K562 (cell line): ENCODE measurements around the gene PPAN. TPM values are rescaled to one million over a fixed set of nuclear protein-coding genes. Genes with fewer than 3 reads are reported as not detected.

Experiments
- ATF3 ChIP-seq, 2 experiments: fragments of 450-650 bp in 1 of 2; sonication (generic) in 1 of 2; formaldehyde crosslinking in 1 of 2; IDR thresholded peaks in 1 of 2; conservative IDR thresholded peaks in 1 of 2; 2 replicates each; pipeline versions ENCODE4 v1.6.1 to v1.8.1; 2016 to 2023; ENCODE audit warnings: mild to moderate bottlenecking in 2 of 2, moderate library complexity in 2 of 2, inconsistent platforms in 1 of 2, missing genetic modification reagents in 1 of 2
- CBX1 ChIP-seq: sonication (generic); IDR thresholded peaks from 2 replicates; pipeline ENCODE4 v1.6.1; 2016; ENCODE audit warnings: antibody characterized with exemption, low read depth, mild to moderate bottlenecking
- ELF2 ChIP-seq: fragments of 250-450 bp; sonication (Bioruptor Pico); IDR thresholded peaks from 2 replicates; pipeline ENCODE4 v1.5.0; 2021; ENCODE audit warnings: mild to moderate bottlenecking
- EP400 ChIP-seq: fragments of 450-650 bp; IDR thresholded peaks from 2 replicates; pipeline ENCODE4 v1.6.1; 2017; ENCODE audit warnings: antibody characterized with exemption, mild to moderate bottlenecking, moderate library complexity
- FIP1L1 ChIP-seq: fragments of 200-400 bp; formaldehyde crosslinking; IDR thresholded peaks from 2 replicates; pipeline ENCODE4 v1.6.1; 2018; ENCODE audit warnings: mild to moderate bottlenecking, low read depth, low read length; ENCODE audit not compliant: poor library complexity, severe bottlenecking
- FOXJ3 ChIP-seq: sonication (generic); formaldehyde crosslinking; IDR thresholded peaks from 2 replicates; pipeline ENCODE4 v1.4.0; 2020; ENCODE audit warnings: mild to moderate bottlenecking, missing genetic modification reagents
- FUS ChIP-seq: fragments of 200-400 bp; formaldehyde crosslinking; optimal IDR thresholded peaks from 2 replicates; pipeline ENCODE3; 2017; ENCODE audit warnings: low read depth, low read length
- HNRNPL ChIP-seq: fragments of 200-400 bp; formaldehyde crosslinking; IDR thresholded peaks from 2 replicates; pipeline ENCODE4 v1.6.1; 2017; ENCODE audit warnings: low read depth, mild to moderate bottlenecking, low read length
- KAT2B ChIP-seq: IDR thresholded peaks from one replicate; pipeline ENCODE4 v1.6.1; 2012; ENCODE audit warnings: low read depth, mild to moderate bottlenecking, control low read depth, inconsistent platforms, low read length, moderate library complexity
- KLF1 ChIP-seq: fragments of 450-650 bp; IDR thresholded peaks from 2 replicates; pipeline ENCODE4 v1.6.1; 2016; ENCODE audit warnings: missing genetic modification characterization, missing compliant biosample characterization
- NFXL1 ChIP-seq: fragments of 450-650 bp; formaldehyde crosslinking; IDR thresholded peaks from 2 replicates; pipeline ENCODE4 v1.4.0; 2021; ENCODE audit warnings: mild to moderate bottlenecking
- NUFIP1 ChIP-seq: fragments of 450-650 bp; IDR thresholded peaks from 2 replicates; pipeline ENCODE4 v1.6.1; 2018; ENCODE audit not compliant: partially characterized antibody
- PPARD ChIP-seq: fragments of 250-450 bp; sonication (Bioruptor Pico); IDR thresholded peaks from 2 replicates; pipeline ENCODE4 v1.8.0; 2022; ENCODE audit warnings: inconsistent platforms, mild to moderate bottlenecking, moderate library complexity
- RFX5 ChIP-seq: IDR thresholded peaks from 2 replicates; pipeline ENCODE4 v1.6.1; 2011; ENCODE audit warnings: low read depth, mild to moderate bottlenecking, improper control_type of control experiment, low read length
- SMARCA4 ChIP-seq: fragments of 450-650 bp; IDR thresholded peaks from 2 replicates; pipeline ENCODE4 v1.6.1; 2016
- STAG1 ChIP-seq: sonication (generic); formaldehyde crosslinking; IDR thresholded peaks from 2 replicates; pipeline ENCODE4 v1.5.0; 2020; ENCODE audit warnings: missing genetic modification reagents, borderline replicate concordance
- TCFL5 ChIP-seq: fragments of 250-450 bp; sonication (Bioruptor Pico); conservative IDR thresholded peaks from 2 replicates; pipeline ENCODE4 v1.6.1; 2021; ENCODE audit warnings: mild to moderate bottlenecking, moderate library complexity, matching md5 sums
- ZBTB49 ChIP-seq: sonication (generic); formaldehyde crosslinking; IDR thresholded peaks from 2 replicates; pipeline ENCODE4 v1.8.0; 2022; ENCODE audit warnings: missing genetic modification reagents, mild to moderate bottlenecking, borderline replicate concordance
- ZBTB8A ChIP-seq: fragments of 450-650 bp; IDR thresholded peaks from 2 replicates; pipeline ENCODE4 v1.6.1; 2018; ENCODE audit warnings: mild to moderate bottlenecking, moderate library complexity; ENCODE audit not compliant: partially characterized antibody
- ZEB2 ChIP-seq: fragments of 450-650 bp; IDR thresholded peaks from 2 replicates; pipeline ENCODE4 v1.6.1; 2016
- ZNF280B ChIP-seq: fragments of 250-450 bp; sonication (Bioruptor Pico); IDR thresholded peaks from 2 replicates; pipeline ENCODE4 v1.5.1; 2021; ENCODE audit warnings: mild to moderate bottlenecking
- ZNF3 ChIP-seq: fragments of 250-450 bp; sonication (Bioruptor Pico); IDR thresholded peaks from 2 replicates; pipeline ENCODE4 v1.5.0; 2021; ENCODE audit warnings: mild to moderate bottlenecking, moderate library complexity
- ZNF395 ChIP-seq: fragments of 200-800 bp; sonication (Bioruptor generic); IDR thresholded peaks from 2 replicates; pipeline ENCODE4 v1.6.1; 2017; ENCODE audit warnings: missing genetic modification characterization, missing compliant biosample characterization
- polyA plus RNA-seq, 8 experiments: library from polyadenylated mRNA; depleted of rRNA in 4 of 8; stranded (reverse) in 5 of 8; unstranded in 3 of 8; fragments of >200 nt; fragmentation: Nextera tagmentation in 2 of 8; fragmentation: Illumina TruSeq in 1 of 8; extraction: Ambion mirVana in 2 of 8; extraction: Trizol in 1 of 8; gene quantifications; 2 replicates each; pipeline versions ENCODE4 v1.2.1 to v1.2.3, GENCODE V29; 2011 to 2014; ENCODE audit warnings: inconsistent platforms in 1 of 8, missing spikeins in 1 of 8
- total RNA-seq, 7 experiments: library from RNA; depleted of rRNA in 6 of 7; stranded (reverse); fragments of >200 nt in 6 of 7; fragmentation: Illumina TruSeq in 2 of 7; extraction: Trizol in 2 of 7; gene quantifications; 2 replicates each; pipeline versions ENCODE4 v1.2.1 to v1.2.3, GENCODE V29; 2011 to 2021; ENCODE audit warnings: low replicate concordance in 1 of 7

The PPAN gene
- total and polyA plus RNA-seq, 9 of the 15 experiments (the other 6 are each of a cell fraction or from before 2014, with no cell fraction given): 2.2 to 129 (median 59.1) TPM

- peak; percentile 69 for TF ChIP-seq FOXJ3 (CRISPR knock-in tag)
- TF ChIP-seq EP400: no peak
- no peak for TF ChIP-seq FIP1L1
- TF ChIP-seq ZBTB49 (CRISPR knock-in tag): no peak
- no peak for TF ChIP-seq ZNF3 (CRISPR knock-in tag)
- TF ChIP-seq CBX1: no peak
- TF ChIP-seq ZEB2: no peak
- no peak for TF ChIP-seq TCFL5 (CRISPR knock-in tag)
- TF ChIP-seq HNRNPL: no peak
- TF ChIP-seq ZNF280B: no peak
- no peak for TF ChIP-seq FUS
- TF ChIP-seq KLF1 (tag): no peak
- TF ChIP-seq SMARCA4: no peak
- TF ChIP-seq ATF3 (IDR thresholded peaks at IDR 0.05): no peak
- no peak for TF ChIP-seq ATF3 (CRISPR knock-in tag; conservative IDR thresholded peaks at IDR 0.05)
- TF ChIP-seq NFXL1: no peak
- no peak for TF ChIP-seq NUFIP1
- no peak for TF ChIP-seq PPARD (CRISPR knock-in tag)
- TF ChIP-seq ELF2 (CRISPR knock-in tag): no peak
- TF ChIP-seq STAG1 (CRISPR knock-in tag): no peak; the same call in 1 of the 2 replicates
- TF ChIP-seq KAT2B: no peak
- no peak for TF ChIP-seq RFX5
- no peak for TF ChIP-seq ZBTB8A
- TF ChIP-seq ZNF395 (CRISPR knock-in tag): peak; percentile 91
Measured at GRCh38 chr19:10061717-10062310, 44.3 kb upstream of the PPAN start (continued).
